ENCODE measurements around the gene CD300LG. TPM values are rescaled to one million over a fixed set of nuclear protein-coding genes. Genes with fewer than 3 reads are reported as not detected.

CD300LG gene
- total RNA-seq, 1 donor from 2014 or later = not detected

DNA sequence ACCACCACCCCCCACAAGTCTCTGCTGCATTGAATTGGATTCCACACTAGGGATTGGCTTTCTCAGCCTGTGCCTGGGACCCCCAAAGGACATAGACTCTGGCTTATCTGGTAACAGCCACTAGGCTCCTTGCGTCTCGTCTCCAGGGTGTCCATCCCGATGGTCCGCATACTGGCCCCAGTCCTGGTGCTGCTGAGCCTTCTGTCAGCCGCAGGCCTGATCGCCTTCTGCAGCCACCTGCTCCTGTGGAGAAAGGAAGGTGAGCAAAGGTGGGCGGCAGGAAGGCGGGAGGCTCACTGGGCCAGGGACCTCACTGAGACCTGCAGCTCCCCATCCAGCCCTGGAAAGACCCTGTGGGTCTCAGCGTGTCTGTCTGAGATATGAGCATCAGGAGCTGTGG lies 8.1 kb downstream of the CD300LG start:
- no peak for DNase-seq (ENCODE audit: extremely low spot score, unreplicated experiment)
- Mint-ChIP-seq H3K27ac (no peak overlapping the region), H3K4me3 (no peak overlapping the region), H3K36me3 (no peaks in the 10 kb centered on the region), H3K27me3 (peaks cover 14% of the 10 kb centered on the region), H3K9me3 (no peaks in the 10 kb centered on the region), H3K4me1 (ENCODE audit: unreplicated experiment) (no peaks in the 10 kb centered on the region)
- TF ChIP-seq, protein P1, sequence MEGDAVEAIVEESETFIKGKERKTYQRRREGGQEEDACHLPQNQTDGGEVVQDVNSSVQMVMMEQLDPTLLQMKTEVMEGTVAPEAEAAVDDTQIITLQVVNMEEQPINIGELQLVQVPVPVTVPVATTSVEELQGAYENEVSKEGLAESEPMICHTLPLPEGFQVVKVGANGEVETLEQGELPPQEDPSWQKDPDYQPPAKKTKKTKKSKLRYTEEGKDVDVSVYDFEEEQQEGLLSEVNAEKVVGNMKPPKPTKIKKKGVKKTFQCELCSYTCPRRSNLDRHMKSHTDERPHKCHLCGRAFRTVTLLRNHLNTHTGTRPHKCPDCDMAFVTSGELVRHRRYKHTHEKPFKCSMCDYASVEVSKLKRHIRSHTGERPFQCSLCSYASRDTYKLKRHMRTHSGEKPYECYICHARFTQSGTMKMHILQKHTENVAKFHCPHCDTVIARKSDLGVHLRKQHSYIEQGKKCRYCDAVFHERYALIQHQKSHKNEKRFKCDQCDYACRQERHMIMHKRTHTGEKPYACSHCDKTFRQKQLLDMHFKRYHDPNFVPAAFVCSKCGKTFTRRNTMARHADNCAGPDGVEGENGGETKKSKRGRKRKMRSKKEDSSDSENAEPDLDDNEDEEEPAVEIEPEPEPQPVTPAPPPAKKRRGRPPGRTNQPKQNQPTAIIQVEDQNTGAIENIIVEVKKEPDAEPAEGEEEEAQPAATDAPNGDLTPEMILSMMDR (conservative IDR thresholded peaks at IDR 0.05) = no peak

DNA sequence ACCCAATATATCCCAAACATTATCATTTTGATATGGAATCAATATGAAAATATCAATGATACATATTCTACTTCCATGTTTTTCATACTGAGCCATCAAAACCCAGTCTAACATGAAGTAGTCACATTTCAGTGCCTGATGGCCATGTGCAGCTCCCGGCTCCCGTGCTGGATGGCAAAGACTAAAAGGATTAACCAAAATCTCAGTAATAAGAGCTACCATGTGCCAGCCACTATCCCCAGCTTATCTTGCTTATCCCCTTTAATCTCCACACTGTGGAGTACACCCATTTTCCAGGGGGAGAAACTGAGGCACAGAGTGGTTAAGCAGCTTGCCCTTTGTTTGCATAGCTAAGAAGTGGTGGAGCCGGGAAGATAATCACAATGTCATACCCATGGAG lies 9.2 kb downstream of the CD300LG start:
- TF ChIP-seq, protein P1 (conservative IDR thresholded peaks at IDR 0.05) = no peak
- DNase-seq (ENCODE audit: extremely low spot score, unreplicated experiment) = no peak
- no peak overlapping the region for H3K27ac Mint-ChIP-seq
- H3K9me3 Mint-ChIP-seq = no peaks in the 10 kb centered on the region
- no peaks in the 10 kb centered on the region for H3K4me1 Mint-ChIP-seq (ENCODE audit: unreplicated experiment)
- no peak overlapping the region for H3K4me3 Mint-ChIP-seq
- H3K36me3 Mint-ChIP-seq = no peaks in the 10 kb centered on the region
- peaks cover 14% of the 10 kb centered on the region for H3K27me3 Mint-ChIP-seq

DNA sequence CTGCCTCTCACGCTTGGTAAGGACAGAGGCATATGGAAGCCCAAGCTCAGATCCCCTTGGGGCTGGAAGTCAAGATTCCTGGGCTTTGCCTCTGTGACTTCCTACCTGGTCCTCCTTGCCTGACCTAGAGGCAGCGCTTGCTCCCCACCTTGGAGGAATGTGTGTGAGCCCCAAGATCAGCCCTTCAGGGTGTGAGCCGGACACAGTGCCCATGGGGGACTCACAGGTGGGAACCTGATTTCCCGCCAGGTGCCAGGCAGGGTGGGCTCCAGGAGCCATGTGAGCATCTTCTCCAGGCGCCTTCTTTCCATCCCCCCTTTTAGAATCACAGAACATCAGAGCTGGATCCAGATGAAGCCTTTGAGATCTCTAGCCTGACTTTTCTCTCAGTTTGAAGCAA lies 10.2 kb downstream of the CD300LG start:
- DNase-seq (ENCODE audit: extremely low spot score, unreplicated experiment) = no peak
- TF ChIP-seq, protein P1 (conservative IDR thresholded peaks at IDR 0.05) = no peak
- no peak overlapping the region for H3K4me3 Mint-ChIP-seq
- peaks cover 10% of the 10 kb centered on the region for H3K27me3 Mint-ChIP-seq
- H3K4me1 Mint-ChIP-seq (ENCODE audit: unreplicated experiment) = no peaks in the 10 kb centered on the region
- no peak overlapping the region for H3K27ac Mint-ChIP-seq
- no peaks in the 10 kb centered on the region for H3K36me3 Mint-ChIP-seq
- no peaks in the 10 kb centered on the region for H3K9me3 Mint-ChIP-seq

DNA sequence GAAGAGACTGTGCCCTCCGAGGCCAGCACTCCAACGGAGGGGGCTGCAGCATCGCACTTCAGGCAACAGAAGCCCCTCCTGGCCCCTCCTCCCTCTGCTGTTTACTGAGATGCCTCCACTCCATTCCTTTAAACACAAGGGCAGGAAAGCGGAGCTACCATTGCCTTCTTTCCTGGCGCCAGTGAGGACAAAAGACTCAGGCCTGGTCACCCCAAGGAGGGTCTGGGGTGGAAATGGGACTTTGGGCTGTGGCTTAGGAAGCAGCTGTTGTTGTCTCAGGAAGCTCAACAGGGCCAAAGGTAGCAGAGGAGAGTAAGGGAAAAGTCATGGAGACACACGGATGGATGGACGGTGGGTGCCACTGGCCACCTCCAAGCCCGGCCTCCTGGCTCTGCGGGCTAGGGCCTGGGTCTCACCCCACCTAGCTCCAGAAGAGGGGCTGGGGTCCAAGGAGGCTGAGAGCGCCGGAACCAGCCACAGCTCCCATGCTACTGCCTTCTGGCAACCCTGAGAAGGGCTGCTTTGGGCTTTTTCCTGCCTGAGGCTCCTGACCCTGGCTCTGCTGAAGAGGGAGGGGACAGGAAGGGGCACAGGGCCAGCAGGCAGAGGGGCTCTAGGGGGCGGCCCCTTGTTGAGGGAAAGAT lies 11.1 kb downstream of the CD300LG start:
- Mint-ChIP-seq H3K4me1 (ENCODE audit: unreplicated experiment) (no peaks in the 10 kb centered on the region), H3K27me3 (peaks cover 10% of the 10 kb centered on the region), H3K9me3 (no peaks in the 10 kb centered on the region), H3K36me3 (no peaks in the 10 kb centered on the region), H3K27ac (no peak overlapping the region), H3K4me3 (no peak overlapping the region)
- TF ChIP-seq, protein P1 (conservative IDR thresholded peaks at IDR 0.05) = no peak
- DNase-seq (ENCODE audit: extremely low spot score, unreplicated experiment) = no peak

DNA sequence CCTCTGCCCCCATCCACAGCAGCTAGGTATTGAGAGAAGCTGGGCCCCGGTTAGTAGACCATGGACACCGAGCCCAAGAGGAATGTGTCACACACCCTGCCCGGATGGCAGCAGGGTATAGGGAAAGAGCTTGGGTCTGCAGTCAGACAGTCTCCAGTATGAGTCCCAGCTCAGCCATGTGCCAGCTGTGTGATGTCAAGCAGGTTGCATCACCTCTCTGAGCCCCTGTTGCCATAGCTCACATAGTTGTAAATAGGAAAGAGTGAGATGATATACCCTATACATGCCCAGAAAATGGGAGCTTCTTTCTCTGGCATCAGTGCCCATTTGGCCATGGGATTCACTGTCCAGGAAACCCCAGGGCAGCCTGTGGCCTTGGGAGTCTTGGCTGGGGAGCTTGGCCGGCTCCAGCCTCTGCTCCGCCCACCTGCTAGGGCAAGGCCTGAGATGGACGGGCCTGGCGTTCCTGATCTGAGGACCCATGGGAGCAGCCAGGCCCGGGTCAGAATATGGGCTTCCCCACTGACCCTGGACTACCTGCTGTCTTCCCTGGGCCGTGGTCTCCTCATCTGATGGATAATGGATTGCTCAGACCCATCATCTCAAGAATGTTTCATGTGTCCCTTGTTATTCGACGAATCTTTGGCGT lies 13.2 kb downstream of the CD300LG start:
- H3K27me3 Mint-ChIP-seq = peaks cover 6% of the 10 kb centered on the region
- H3K36me3 Mint-ChIP-seq = no peaks in the 10 kb centered on the region
- no peak for DNase-seq (ENCODE audit: extremely low spot score, unreplicated experiment)
- TF ChIP-seq, protein P1 (conservative IDR thresholded peaks at IDR 0.05) = no peak
- H3K27ac Mint-ChIP-seq = no peak overlapping the region
- no peak overlapping the region for H3K4me3 Mint-ChIP-seq
- H3K9me3 Mint-ChIP-seq = no peaks in the 10 kb centered on the region
- no peaks in the 10 kb centered on the region for H3K4me1 Mint-ChIP-seq (ENCODE audit: unreplicated experiment)
